PC-9 (cell line): Measurements from ENCODE around the gene USH2A.

Experiments used
- EZH2 ChIP-seq: fragments of 200-600 bp; sonication (generic); IDR thresholded peaks from 2 replicates; pipeline ENCODE4 v1.8.0; 2017; ENCODE audit warnings: antibody characterized with exemption, low read depth
- TF ChIP-seq, protein P1 (sequence below): fragments of 200-600 bp; sonication (generic); conservative IDR thresholded peaks from 2 replicates; pipeline ENCODE4 v1.6.1; 2017; ENCODE audit warnings: mixed run types, antibody characterized with exemption, mild to moderate bottlenecking, moderate library complexity

DNA sequence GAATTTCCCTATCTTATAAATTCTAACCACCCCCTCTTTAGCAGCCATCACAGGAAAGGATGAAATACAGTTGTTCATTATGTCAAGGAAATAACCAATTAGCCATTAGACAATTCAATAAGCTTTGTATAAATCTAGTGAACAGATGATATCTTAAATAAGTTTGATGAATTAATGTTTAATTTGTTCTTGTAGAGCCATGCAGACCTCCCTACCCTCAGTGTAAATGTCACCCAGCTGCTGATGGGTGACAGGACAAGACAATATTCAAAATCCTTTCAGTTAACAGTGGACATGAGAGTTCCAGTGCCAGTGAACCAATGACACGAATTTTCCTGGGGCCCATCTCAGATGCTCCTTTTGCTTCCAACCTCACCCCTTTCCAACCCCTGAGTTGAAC lies 460.2 kb downstream of the USH2A start:
- TF ChIP-seq, protein P1, sequence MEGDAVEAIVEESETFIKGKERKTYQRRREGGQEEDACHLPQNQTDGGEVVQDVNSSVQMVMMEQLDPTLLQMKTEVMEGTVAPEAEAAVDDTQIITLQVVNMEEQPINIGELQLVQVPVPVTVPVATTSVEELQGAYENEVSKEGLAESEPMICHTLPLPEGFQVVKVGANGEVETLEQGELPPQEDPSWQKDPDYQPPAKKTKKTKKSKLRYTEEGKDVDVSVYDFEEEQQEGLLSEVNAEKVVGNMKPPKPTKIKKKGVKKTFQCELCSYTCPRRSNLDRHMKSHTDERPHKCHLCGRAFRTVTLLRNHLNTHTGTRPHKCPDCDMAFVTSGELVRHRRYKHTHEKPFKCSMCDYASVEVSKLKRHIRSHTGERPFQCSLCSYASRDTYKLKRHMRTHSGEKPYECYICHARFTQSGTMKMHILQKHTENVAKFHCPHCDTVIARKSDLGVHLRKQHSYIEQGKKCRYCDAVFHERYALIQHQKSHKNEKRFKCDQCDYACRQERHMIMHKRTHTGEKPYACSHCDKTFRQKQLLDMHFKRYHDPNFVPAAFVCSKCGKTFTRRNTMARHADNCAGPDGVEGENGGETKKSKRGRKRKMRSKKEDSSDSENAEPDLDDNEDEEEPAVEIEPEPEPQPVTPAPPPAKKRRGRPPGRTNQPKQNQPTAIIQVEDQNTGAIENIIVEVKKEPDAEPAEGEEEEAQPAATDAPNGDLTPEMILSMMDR, result no peak
- no peak for TF ChIP-seq EZH2
